ENCODE results near the gene PLXDC2.
"Not testable (repeated sequence)": the region's sequence is repeated elsewhere in the genome, so short reads cannot be mapped to it uniquely, and the experiment has no call there.

PLXDC2 gene

GRCh38 chr10:20185116-20185515 is 368.9 kb downstream of the PLXDC2 start:
- no peak for DNase-seq

GRCh38 chr10:20191392-20191791 is 375.2 kb downstream of the PLXDC2 start:
- not testable (repeated sequence) for DNase-seq

GRCh38 chr10:20195076-20195475 is 378.8 kb downstream of the PLXDC2 start:
- DNase-seq, result no peak

DNA sequence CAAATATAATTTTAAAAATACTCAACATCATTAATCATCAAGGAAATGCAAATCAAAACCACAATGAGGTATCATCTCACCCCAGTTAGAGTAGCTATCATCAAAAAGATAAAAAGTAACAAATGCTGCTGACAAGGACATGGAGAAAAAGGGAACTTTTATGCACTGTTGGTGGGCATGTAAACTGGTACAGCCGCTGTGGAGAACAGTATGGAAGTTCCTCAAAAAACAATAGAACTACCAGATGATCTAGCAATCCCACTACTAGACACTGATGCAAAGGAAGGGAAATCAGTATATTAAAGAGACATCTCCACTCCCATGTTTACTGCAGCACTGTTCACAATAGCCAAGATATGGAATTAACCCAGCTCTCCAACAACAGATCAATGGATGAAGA is 384.5 kb downstream of the PLXDC2 start:
- DNase-seq, result no peak

DNA sequence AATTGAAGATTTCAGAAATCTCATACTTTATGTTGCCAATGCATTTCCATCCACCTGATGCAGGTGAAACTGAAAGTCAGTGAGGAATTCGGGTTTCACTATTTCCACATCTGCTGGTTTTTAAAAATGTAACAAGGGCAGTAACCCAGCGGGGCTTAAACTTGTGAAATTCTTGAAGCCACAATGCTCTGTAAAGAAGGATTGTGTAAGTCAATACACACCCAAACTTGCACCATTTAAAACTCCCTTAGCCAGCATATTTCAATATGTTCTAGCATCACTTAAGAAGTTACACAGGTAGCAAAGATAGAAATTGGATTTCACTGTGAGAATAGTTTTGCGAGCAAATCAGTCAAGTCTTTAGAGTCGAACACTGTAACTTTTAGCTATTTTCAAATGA is 386.1 kb downstream of the PLXDC2 start:
- no peak for DNase-seq

GRCh38 chr10:20207653-20208052 is 391.4 kb downstream of the PLXDC2 start:
- no peak for DNase-seq

DNA sequence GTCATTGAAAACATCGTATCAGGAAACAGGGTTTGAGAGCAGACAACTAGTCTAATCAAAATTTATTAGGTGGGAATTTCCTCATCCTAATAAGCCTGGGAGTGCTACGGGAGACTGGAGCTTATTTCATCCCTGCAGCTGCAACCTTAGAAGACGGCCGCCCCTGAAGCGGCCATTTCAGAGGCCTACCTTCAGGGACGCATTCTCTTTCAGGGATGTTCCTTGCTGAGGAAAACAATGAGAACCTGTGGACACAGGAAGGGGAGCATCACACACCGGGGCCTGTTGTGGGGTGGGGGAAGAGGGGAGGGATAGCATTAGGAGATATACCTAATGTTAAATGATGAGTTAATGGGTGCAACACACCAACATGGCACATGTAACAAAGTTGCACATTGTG is 392.9 kb downstream of the PLXDC2 start:
- DNase-seq, result not testable (repeated sequence)

DNA sequence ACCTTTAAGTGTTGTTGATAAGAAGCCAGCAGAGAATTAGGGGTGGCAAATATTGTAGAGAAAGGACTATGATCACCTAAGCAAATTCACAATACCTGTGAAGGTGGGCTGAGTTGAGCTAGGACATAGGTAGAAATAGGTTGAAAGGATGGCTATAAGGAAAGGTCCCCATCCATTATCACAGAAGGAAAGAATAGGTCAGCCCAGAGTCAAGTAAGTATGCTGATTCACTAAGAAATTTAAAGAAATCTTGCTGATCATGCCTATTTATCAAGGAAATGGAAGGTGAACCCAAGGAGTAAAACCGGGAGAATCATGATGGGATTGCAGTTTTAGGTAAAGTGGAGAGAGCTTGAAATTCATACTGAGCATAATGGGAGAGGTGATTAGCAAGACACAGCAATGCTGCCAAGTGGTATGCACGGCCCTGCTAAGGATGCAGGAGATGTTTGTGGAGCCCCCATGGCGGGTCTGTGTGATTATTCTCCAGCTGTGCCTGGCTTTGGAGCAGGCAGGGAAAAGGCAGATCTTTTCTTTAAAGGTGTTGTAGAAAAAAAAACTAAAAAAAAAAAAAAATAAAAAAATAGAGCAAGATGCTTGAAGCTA is 399.4 kb downstream of the PLXDC2 start:
- no peak for DNase-seq

- no peak for DNase-seq
Observed at GRCh38 chr10:20221356-20221755, 405.1 kb downstream of the PLXDC2 start.

- peak in 1 of 51 donors; percentile 13 for DNase-seq
Observed at GRCh38 chr10:20228729-20229128, 412.5 kb downstream of the PLXDC2 start.

GRCh38 chr10:20232079-20232705 is 416.0 kb downstream of the PLXDC2 start:
- DNase-seq, result no peak

GRCh38 chr10:20233423-20233822 is 417.2 kb downstream of the PLXDC2 start:
- DNase-seq, result no peak

DNA sequence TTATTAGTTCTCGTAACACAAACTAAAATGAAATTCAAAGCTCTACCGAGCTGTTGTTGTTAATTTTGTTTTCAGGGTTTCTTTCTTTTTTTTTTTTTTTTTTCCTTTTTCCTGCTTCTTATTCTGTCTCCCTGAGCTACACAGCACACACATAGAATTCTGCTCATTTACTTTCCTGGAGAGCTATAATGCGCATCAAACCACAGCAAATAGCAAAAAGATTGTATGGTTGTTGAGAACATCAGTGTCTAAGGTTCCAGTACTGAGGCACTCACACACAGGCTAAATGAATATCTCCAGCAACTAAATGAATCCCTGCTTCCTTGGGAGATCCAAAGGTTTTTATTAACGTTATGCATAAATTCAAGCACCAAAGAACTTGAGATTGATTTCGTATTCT is 418.3 kb downstream of the PLXDC2 start:
- no peak for DNase-seq

- no peak for DNase-seq
Observed at GRCh38 chr10:20237091-20237570, 420.9 kb downstream of the PLXDC2 start.

- no peak for DNase-seq
Observed at GRCh38 chr10:20237586-20237985, 421.4 kb downstream of the PLXDC2 start.

DNA sequence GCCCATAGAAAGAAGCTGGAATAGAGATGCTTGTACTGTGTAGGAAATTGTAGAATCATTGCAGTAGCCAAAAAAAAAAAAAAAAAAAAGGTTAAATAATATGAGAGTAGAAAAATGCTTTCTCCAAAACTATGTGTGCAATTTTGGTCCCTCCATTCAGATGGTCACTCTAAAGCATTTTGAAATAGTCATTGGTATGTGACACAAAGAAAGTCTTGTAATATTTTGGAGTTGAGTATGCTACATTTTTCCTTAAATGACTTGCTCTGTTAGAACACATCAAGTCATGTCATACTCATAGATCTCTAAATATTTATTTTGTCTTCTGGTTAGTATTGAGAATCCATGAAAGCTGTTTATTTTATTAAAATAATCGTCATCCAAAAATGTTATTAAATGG is 424.4 kb downstream of the PLXDC2 start:
- no peak for DNase-seq

- no peak for DNase-seq
Observed at GRCh38 chr10:20247454-20247853, 431.2 kb downstream of the PLXDC2 start.

DNA sequence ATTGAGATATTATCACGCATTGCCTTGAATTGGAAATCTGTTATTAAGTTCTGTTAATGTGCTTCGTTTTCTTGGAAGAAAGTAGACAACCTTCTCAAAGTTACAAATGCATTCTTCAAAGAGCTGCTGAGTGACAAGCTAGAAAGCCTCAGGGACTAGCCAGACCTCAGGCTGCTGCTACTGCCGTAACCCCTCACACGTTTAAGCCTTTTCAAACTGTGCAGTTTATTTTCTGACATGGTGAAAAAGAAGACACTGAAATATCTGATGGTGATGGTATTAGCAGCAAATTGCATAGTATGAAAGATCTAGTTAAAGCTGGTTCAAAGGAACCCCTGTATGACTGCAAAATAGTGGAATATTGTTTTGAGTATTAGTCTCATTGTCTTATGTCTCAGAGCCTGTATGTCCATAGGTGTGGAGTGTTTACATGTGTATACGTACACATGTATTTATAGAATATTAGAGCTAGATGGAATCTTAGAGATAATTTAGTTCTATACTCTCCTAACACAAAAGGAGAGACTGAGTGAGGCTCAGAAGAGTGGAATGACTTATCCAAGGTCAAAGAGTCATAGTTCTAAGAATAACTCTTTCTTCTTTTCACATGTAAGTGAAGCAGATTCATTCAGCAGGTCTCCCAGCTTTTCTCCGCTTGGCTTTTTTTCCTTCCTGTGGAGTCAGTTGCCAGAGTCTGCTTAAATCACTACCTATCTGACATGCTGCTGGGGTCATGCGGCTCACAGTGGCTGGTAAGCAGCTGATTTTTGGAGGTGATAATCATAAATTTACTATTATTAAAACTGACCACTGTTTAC is 431.9 kb downstream of the PLXDC2 start:
- no peak for DNase-seq

- DNase-seq, result peak in 15 of 51 donors; percentile 4 to 29 (median 14)
Observed at GRCh38 chr10:20254078-20254477, 437.8 kb downstream of the PLXDC2 start.

DNA sequence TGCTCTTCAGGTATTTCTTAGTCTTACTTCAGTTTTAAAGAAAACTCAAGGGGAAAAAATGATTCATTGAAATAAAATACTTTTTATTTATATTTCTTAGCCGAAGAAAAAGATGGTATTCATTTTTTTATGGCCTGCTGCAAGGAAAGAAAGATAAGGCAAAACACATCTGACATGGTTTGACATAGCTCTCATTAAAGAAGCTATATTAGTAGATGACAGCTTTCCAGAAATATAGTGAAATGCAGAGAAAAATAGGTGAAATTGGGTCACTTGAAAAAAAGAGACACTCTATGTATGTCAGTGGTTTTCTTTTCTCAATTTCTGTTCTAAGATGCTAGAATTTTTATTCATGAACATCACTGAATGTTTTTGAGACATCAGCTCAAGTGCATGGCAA is 438.3 kb downstream of the PLXDC2 start:
- no peak for DNase-seq

- DNase-seq, result no peak
Observed at GRCh38 chr10:20256969-20257368, 440.7 kb downstream of the PLXDC2 start.

DNA sequence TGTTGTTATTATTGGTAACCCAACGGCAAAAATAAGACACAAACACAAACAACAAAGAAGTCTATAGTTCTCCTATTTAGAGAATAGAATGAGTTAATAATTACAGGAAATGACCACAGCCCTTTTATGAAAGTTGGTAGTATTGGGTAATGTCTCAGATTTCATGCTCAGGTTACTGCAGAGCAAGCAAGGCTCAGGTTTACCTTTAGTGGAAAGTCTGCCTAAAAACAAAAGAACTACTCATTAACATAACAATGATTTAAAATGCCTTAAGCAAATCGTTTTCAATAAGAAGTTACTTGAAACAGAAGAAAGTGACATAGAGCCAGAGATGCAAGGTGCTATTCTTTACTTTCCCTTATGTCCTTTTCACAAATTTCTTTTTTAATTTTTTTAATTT is 441.2 kb downstream of the PLXDC2 start:
- DNase-seq, result no peak

GRCh38 chr10:20265146-20265545 is 448.9 kb downstream of the PLXDC2 start:
- no peak for DNase-seq

Data from hypothalamus (tissue), 51 donors.